ENCODE measurements around the gene EHBP1.
A peak's percentile ranks its signal among the peaks of the same experiment; 100 is the strongest.

The EHBP1 gene

DNA sequence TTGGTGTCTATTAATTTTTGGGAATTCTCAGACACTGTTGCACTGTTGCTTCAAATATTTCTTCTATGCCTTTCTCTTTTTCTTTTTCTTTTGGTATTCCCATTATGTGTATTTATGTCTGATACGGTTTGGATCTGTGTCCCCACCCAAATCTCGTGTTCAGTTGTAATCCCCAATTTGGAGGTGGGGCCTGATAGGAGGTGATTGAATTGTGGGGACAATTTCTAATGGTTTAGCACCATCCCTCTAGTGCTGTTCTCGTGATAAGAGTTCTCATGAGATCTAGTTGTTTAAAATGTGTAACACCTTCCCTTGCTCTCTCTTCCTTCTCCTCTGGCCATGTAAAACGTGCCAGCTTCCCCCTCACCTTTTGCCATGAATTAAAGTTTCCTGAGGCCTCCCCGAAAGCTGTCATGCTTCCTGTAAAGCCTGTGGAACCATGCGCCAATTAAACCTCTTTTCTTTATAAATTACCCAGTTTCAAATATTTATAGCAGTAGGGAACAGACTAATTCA is 26.8 kb downstream of the EHBP1 start:
- Histone ChIP-seq H2AFZ (ENCODE audit: low read depth, low read length) (no peak overlapping the region), H3K9me3 (ENCODE audit: control insufficient read depth, low read length) (peaks cover 16% of the 10 kb centered on the region), H2AK5ac (ENCODE audit: low read length, severe bottlenecking) (no peak overlapping the region), H3K27me3 (ENCODE audit: control insufficient read depth in 1 of 2, insufficient read depth in 1 of 2, low read length in 2 of 2) (no peaks in the 10 kb centered on the region), H3K79me1 (replicated peaks; ENCODE audit: low read length, poor library complexity, severe bottlenecking) (peaks cover 7% of the 10 kb centered on the region), H3K4me2 (ENCODE audit: low read length, poor library complexity, severe bottlenecking) (no peak overlapping the region), H2BK15ac (ENCODE audit: low read depth, poor library complexity, severe bottlenecking) (no peak overlapping the region), H2BK5ac (ENCODE audit: low read depth, low read length, poor library complexity, severe bottlenecking) (no peak overlapping the region), H3K4me3 (ENCODE audit: insufficient read depth in 1 of 2, low read depth in 1 of 2, low read length in 2 of 2) (no peak overlapping the region), H3K4me1 (ENCODE audit: control insufficient read depth, insufficient read depth, low read depth, low read length) (peaks cover 6% of the 10 kb centered on the region), H4K8ac (ENCODE audit: low read length) (no peak overlapping the region), H2BK120ac (ENCODE audit: low read depth, low read length) (no peak overlapping the region), H3K4ac (ENCODE audit: low read depth in 1 of 2, low read length in 2 of 2) (no peak overlapping the region), H3K27ac (ENCODE audit: low read length, poor library complexity, severe bottlenecking) (no peak overlapping the region), H3K36me3 (ENCODE audit: control insufficient read depth in 1 of 2, insufficient read depth in 2 of 2, low read depth in 1 of 2, low read length in 2 of 2) (peaks cover 0 to 31% of the 10 kb centered on the region in 2 experiments), H3K18ac (ENCODE audit: low read depth in 1 of 2, low read length in 2 of 2) (no peak overlapping the region), H4K91ac (ENCODE audit: low read length) (no peak overlapping the region), H3K14ac (ENCODE audit: low read length in 2 of 2) (no peak overlapping the region), H3K23ac (ENCODE audit: low read length in 2 of 2) (no peak overlapping the region), H3K9ac (ENCODE audit: low read length) (no peak overlapping the region), H2BK12ac (ENCODE audit: low read length in 2 of 2) (no peak overlapping the region)
- 98% methylated on average over 5 of the region's 6 CpGs for WGBS
- DNase-seq = no peak

DNA sequence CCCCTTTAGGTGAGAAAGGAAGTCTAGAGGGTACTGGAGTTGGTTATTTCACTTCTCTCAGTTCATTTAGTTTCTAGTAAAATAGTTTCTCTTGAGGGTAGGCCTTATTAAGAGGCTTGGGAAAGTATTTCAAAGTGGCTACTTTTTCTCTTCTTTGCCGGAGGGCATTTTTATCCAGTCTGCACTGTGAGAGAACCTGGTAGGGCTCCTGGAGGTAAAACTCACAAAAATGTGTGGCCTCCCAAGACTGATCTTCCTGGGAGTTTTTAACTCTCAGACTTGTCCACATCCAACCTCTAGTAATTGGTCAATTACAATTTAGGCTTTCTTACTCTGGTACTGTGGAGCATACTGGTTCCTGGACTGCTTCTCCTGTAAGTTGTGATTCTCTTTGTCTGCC is 28.0 kb downstream of the EHBP1 start:
- WGBS = 63% methylated on average over 1 of the region's 1 CpG
- peaks cover 11% of the 10 kb centered on the region for H3K79me1 ChIP-seq (replicated peaks; ENCODE audit: low read length, poor library complexity, severe bottlenecking)

DNA sequence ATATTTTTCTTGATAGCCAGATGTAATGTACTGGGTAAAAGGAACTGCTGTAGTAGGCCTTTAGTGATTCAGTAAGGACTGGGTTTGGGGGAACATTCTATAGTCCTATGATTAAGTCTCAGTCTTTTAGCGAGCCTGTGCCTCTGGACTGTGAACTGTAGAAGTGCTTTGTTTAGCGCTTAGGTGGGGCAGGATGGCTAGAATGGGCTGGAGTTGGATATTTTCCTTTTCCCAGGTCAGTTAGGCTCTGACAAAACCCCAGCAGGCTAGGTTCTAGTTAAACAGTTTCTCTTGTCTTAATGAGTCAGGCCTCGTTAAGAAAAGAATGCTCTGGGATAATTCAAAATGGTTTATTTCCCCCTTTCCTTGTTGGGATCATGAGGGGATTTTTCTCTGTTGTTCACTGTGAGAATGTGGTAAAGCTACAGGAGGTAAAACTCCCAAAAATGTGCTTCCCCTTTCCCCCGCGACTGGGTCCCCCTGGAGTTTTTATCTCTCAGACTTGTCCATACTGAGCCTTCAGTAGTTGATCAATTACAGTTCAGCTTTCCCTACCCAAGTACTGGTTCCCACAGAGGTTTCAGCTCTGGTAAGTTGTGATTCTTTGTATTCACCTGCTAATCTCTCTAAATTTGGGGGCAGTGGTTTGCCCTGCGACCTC is 31.5 kb downstream of the EHBP1 start:
- no peak overlapping the region for H2AFZ ChIP-seq (ENCODE audit: low read depth, low read length)
- no peak overlapping the region for H2BK120ac ChIP-seq (ENCODE audit: low read depth, low read length)
- H3K18ac ChIP-seq (ENCODE audit: low read depth in 1 of 2, low read length in 2 of 2) = no peak overlapping the region
- H3K23ac ChIP-seq (ENCODE audit: low read length in 2 of 2) = no peak overlapping the region
- peak; percentile 29 for DNase-seq
- H4K91ac ChIP-seq (ENCODE audit: low read length) = no peak overlapping the region
- H3K14ac ChIP-seq (ENCODE audit: low read length in 2 of 2) = no peak overlapping the region
- no peak overlapping the region for H3K27ac ChIP-seq (ENCODE audit: low read length, poor library complexity, severe bottlenecking)
- no peak overlapping the region for H4K8ac ChIP-seq (ENCODE audit: low read length)
- H3K4me1 ChIP-seq (ENCODE audit: control insufficient read depth, insufficient read depth, low read depth, low read length) = peaks cover 4% of the 10 kb centered on the region
- no peak overlapping the region for H2BK15ac ChIP-seq (ENCODE audit: low read depth, poor library complexity, severe bottlenecking)
- no peak overlapping the region for H3K9ac ChIP-seq (ENCODE audit: low read length)
- H3K4me3 ChIP-seq (ENCODE audit: insufficient read depth in 1 of 2, low read depth in 1 of 2, low read length in 2 of 2) = no peak overlapping the region
- H3K4ac ChIP-seq (ENCODE audit: low read depth in 1 of 2, low read length in 2 of 2) = no peak overlapping the region
- peaks cover 4% of the 10 kb centered on the region for H3K9me3 ChIP-seq (ENCODE audit: control insufficient read depth, low read length)
- no peaks in the 10 kb centered on the region for H3K27me3 ChIP-seq (ENCODE audit: control insufficient read depth in 1 of 2, insufficient read depth in 1 of 2, low read length in 2 of 2)
- H2BK5ac ChIP-seq (ENCODE audit: low read depth, low read length, poor library complexity, severe bottlenecking) = no peak overlapping the region
- H3K79me1 ChIP-seq (replicated peaks; ENCODE audit: low read length, poor library complexity, severe bottlenecking) = peaks cover 13% of the 10 kb centered on the region
- no peak overlapping the region for H2BK12ac ChIP-seq (ENCODE audit: low read length in 2 of 2)
- no peak overlapping the region for H2AK5ac ChIP-seq (ENCODE audit: low read length, severe bottlenecking)
- no peak overlapping the region for H3K4me2 ChIP-seq (ENCODE audit: low read length, poor library complexity, severe bottlenecking)
- H3K36me3 ChIP-seq (ENCODE audit: control insufficient read depth in 1 of 2, insufficient read depth in 2 of 2, low read depth in 1 of 2, low read length in 2 of 2) = peaks cover 0 to 4% of the 10 kb centered on the region in 2 experiments
- WGBS = 64% methylated on average over 6 of the region's 6 CpGs

More for the DNA sequence above, 28.0 kb downstream of the EHBP1 start:
- Histone ChIP-seq H2BK15ac (ENCODE audit: low read depth, poor library complexity, severe bottlenecking) (no peak overlapping the region), H2AFZ (ENCODE audit: low read depth, low read length) (no peak overlapping the region), H3K4ac (ENCODE audit: low read depth in 1 of 2, low read length in 2 of 2) (no peak overlapping the region), H3K4me1 (ENCODE audit: control insufficient read depth, insufficient read depth, low read depth, low read length) (peaks cover 4% of the 10 kb centered on the region), H3K9me3 (ENCODE audit: control insufficient read depth, low read length) (peaks cover 16% of the 10 kb centered on the region), H3K36me3 (ENCODE audit: control insufficient read depth in 1 of 2, insufficient read depth in 2 of 2, low read depth in 1 of 2, low read length in 2 of 2) (peaks cover 0 to 26% of the 10 kb centered on the region in 2 experiments), H3K27me3 (ENCODE audit: control insufficient read depth in 1 of 2, insufficient read depth in 1 of 2, low read length in 2 of 2) (no peaks in the 10 kb centered on the region), H2AK5ac (ENCODE audit: low read length, severe bottlenecking) (no peak overlapping the region), H3K18ac (ENCODE audit: low read depth in 1 of 2, low read length in 2 of 2) (no peak overlapping the region), H3K27ac (ENCODE audit: low read length, poor library complexity, severe bottlenecking) (peak overlapping the region; percentile 43), H3K9ac (ENCODE audit: low read length) (no peak overlapping the region), H3K4me3 (ENCODE audit: insufficient read depth in 1 of 2, low read depth in 1 of 2, low read length in 2 of 2) (no peak overlapping the region), H3K23ac (ENCODE audit: low read length in 2 of 2) (no peak overlapping the region), H2BK120ac (ENCODE audit: low read depth, low read length) (no peak overlapping the region), H4K8ac (ENCODE audit: low read length) (no peak overlapping the region), H2BK12ac (ENCODE audit: low read length in 2 of 2) (no peak overlapping the region), H3K4me2 (ENCODE audit: low read length, poor library complexity, severe bottlenecking) (no peak overlapping the region), H2BK5ac (ENCODE audit: low read depth, low read length, poor library complexity, severe bottlenecking) (no peak overlapping the region), H3K14ac (ENCODE audit: low read length in 2 of 2) (no peak overlapping the region), H4K91ac (ENCODE audit: low read length) (no peak overlapping the region)
- no peak for DNase-seq

DNA sequence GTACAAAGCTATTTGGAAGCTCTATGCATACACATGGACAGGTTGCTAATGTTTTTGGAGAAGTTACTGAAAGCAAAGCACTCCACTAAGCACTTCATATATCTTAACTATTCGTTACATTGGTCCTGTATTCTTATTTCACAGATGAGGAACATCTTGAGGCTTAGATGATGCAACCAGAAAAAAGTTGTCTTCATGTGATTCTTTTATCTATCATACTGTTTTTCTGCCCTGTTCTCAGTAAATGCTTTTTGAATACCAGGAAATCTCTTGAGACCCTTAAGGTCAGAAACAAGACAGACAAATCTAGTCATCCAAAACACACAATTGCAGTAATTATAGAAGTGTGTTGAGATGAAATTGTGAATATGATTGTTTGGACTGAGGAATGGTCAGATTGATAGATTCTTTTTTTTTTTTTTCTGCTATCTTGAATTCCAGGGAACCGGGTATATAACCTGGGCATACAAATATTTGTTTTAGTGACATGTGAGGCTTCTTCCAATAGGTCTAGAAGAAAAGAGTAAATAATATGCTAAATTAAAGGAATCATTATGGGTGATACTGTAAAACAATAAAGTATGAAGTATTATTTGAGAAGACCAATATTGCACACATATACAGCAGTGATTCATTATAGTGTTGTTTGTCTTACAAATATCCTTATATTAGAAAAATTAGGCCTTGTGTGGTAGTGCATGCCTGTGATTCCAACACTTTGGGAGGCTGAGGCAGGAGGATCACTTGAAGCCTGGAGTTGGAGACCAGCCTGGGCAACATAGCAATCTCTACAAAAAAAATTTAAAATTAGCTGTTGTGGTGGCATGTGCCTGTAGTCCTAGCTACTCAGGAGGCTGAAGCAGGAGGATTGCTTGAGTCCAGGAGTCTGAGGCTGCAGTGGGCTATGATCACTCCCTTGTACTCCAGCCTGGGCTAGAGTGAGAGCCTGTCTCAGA is 33.7 kb downstream of the EHBP1 start:
- Histone ChIP-seq H2BK12ac (ENCODE audit: low read length in 2 of 2) (no peak overlapping the region), H3K9me3 (ENCODE audit: control insufficient read depth, low read length) (no peaks in the 10 kb centered on the region), H2AFZ (ENCODE audit: low read depth, low read length) (no peak overlapping the region), H3K36me3 (ENCODE audit: control insufficient read depth in 1 of 2, insufficient read depth in 2 of 2, low read depth in 1 of 2, low read length in 2 of 2) (no peaks in the 10 kb centered on the region), H2AK5ac (ENCODE audit: low read length, severe bottlenecking) (no peak overlapping the region), H2BK120ac (ENCODE audit: low read depth, low read length) (no peak overlapping the region), H3K9ac (ENCODE audit: low read length) (peak overlapping the region; percentile 10), H3K79me1 (replicated peaks; ENCODE audit: low read length, poor library complexity, severe bottlenecking) (peaks cover 13% of the 10 kb centered on the region), H3K4ac (ENCODE audit: low read depth in 1 of 2, low read length in 2 of 2) (no peak overlapping the region), H3K4me1 (ENCODE audit: control insufficient read depth, insufficient read depth, low read depth, low read length) (peaks cover 5% of the 10 kb centered on the region), H3K27ac (ENCODE audit: low read length, poor library complexity, severe bottlenecking) (no peak overlapping the region), H2BK15ac (ENCODE audit: low read depth, poor library complexity, severe bottlenecking) (no peak overlapping the region), H3K14ac (ENCODE audit: low read length in 2 of 2) (no peak overlapping the region), H4K8ac (ENCODE audit: low read length) (no peak overlapping the region), H3K18ac (ENCODE audit: low read depth in 1 of 2, low read length in 2 of 2) (peak overlapping the region in 1 of 2 experiments; percentile 12), H3K4me2 (ENCODE audit: low read length, poor library complexity, severe bottlenecking) (no peak overlapping the region), H3K4me3 (ENCODE audit: insufficient read depth in 1 of 2, low read depth in 1 of 2, low read length in 2 of 2) (no peak overlapping the region), H3K27me3 (ENCODE audit: control insufficient read depth in 1 of 2, insufficient read depth in 1 of 2, low read length in 2 of 2) (no peaks in the 10 kb centered on the region), H4K91ac (ENCODE audit: low read length) (no peak overlapping the region), H2BK5ac (ENCODE audit: low read depth, low read length, poor library complexity, severe bottlenecking) (no peak overlapping the region), H3K23ac (ENCODE audit: low read length in 2 of 2) (no peak overlapping the region)
- no CpG with 5 or more reads among the region's 2 CpGs for WGBS
- no peak for DNase-seq
